WTC11 (cell line): ENCODE data around the gene NME5. TPM values are rescaled to one million over a fixed set of nuclear protein-coding genes. Genes with fewer than 3 reads are reported as not detected.
"Not testable (repeated sequence)": the region's sequence is repeated elsewhere in the genome, so short reads cannot be mapped to it uniquely, and the experiment has no call there.

ENCODE experiments used
- ATAC-seq: fragments of 200-7000 bp; cut with Tn5 transposase; 2 replicates; pipeline ENCODE4 v1.10.0; 2021; ENCODE audit warnings: mild to moderate bottlenecking, moderate library complexity
- CTCF ChIA-PET: fragments of 300-600 bp; sonication (Branson Sonifier 250); formaldehyde crosslinking; loops from one replicate; lab custom pipeline; 2021; ENCODE audit warnings: antibody characterized with exemption; lab: Charles Lee
- POLR2A ChIA-PET: fragments of 350-600 bp; sonication (Branson Sonifier 250); formaldehyde crosslinking; loops from one replicate; lab custom pipeline; 2021; ENCODE audit warnings: antibody characterized with exemption; lab: Charles Lee
- DNase-seq: peaks from one replicate; pipeline ENCODE4 v3.0.0; 2021; ENCODE audit warnings: low spot score
- H3K27ac Mint-ChIP-seq: 2 replicates; pipeline ENCODE4 v1.8.0; 2021; ENCODE audit warnings: mixed read lengths
- H3K27me3 Mint-ChIP-seq: 2 replicates; pipeline ENCODE4 v1.8.0; 2021; ENCODE audit warnings: low read depth, mild to moderate bottlenecking, moderate library complexity, mixed read lengths
- H3K36me3 Mint-ChIP-seq: 2 replicates; pipeline ENCODE4 v1.8.0; 2021; ENCODE audit warnings: mixed read lengths
- H3K4me1 Mint-ChIP-seq: 2 replicates; pipeline ENCODE4 v1.8.0; 2022; ENCODE audit warnings: mixed read lengths
- H3K4me3 Mint-ChIP-seq: 2 replicates; pipeline ENCODE4 v1.8.0; 2021; ENCODE audit warnings: mild to moderate bottlenecking, moderate library complexity, mixed read lengths
- H3K9me3 Mint-ChIP-seq: 2 replicates; pipeline ENCODE4 v1.8.0; 2021; ENCODE audit warnings: mixed read lengths
- FOXP4 ChIP-seq: sonication (generic); formaldehyde crosslinking; IDR thresholded peaks from 2 replicates; pipeline ENCODE4 v1.8.0; 2022; ENCODE audit warnings: mild to moderate bottlenecking, missing genetic modification reagents
- SMAD3 ChIP-seq: sonication (generic); formaldehyde crosslinking; IDR thresholded peaks from 2 replicates; pipeline ENCODE4 v1.8.0; 2022; ENCODE audit warnings: missing genetic modification reagents, mild to moderate bottlenecking, borderline replicate concordance
- TEAD1 ChIP-seq: sonication (generic); formaldehyde crosslinking; IDR thresholded peaks from 2 replicates; pipeline ENCODE4 v1.8.0; 2022; ENCODE audit warnings: mild to moderate bottlenecking, missing genetic modification reagents
- ZNF232 ChIP-seq: sonication (generic); formaldehyde crosslinking; IDR thresholded peaks from 2 replicates; pipeline ENCODE4 v1.8.0; 2022; ENCODE audit warnings: mild to moderate bottlenecking, missing genetic modification reagents
- ZNF396 ChIP-seq: fragments of 250-450 bp; sonication (Bioruptor Pico); IDR thresholded peaks from 2 replicates; pipeline ENCODE4 v1.8.0; 2021; ENCODE audit warnings: mild to moderate bottlenecking, moderate library complexity, borderline replicate concordance
- total RNA-seq: library from RNA; stranded (reverse); gene quantifications from 3 replicates; pipeline ENCODE4 v1.2.3, GENCODE V29; 2021
- TF ChIP-seq, protein P1 (sequence below): fragments of 200-600 bp; IDR thresholded peaks from 2 replicates; pipeline ENCODE4 v1.8.0; 2022; ENCODE audit warnings: antibody characterized with exemption
- TF ChIP-seq, protein P2 (sequence below): sonication (generic); formaldehyde crosslinking; IDR thresholded peaks from 2 replicates; pipeline ENCODE4 v1.8.1; 2023; ENCODE audit warnings: mild to moderate bottlenecking, missing genetic modification reagents, moderate library complexity
- TF ChIP-seq, protein P3 (sequence below): sonication (generic); formaldehyde crosslinking; conservative IDR thresholded peaks from 2 replicates; pipeline ENCODE4 v1.8.1; 2022; ENCODE audit warnings: mild to moderate bottlenecking, missing genetic modification reagents
- TF ChIP-seq, protein P4 (sequence below): sonication (generic); formaldehyde crosslinking; IDR thresholded peaks from 2 replicates; pipeline ENCODE4 v1.8.1; 2022; ENCODE audit warnings: low read depth, mild to moderate bottlenecking, moderate library complexity, missing genetic modification reagents, borderline replicate concordance
- TF ChIP-seq, protein P5 (sequence below): fragments of 250-450 bp; sonication (Bioruptor Pico); IDR thresholded peaks from 2 replicates; pipeline ENCODE4 v1.9.0; 2021; ENCODE audit warnings: mild to moderate bottlenecking, borderline replicate concordance

Gene NME5
- total RNA-seq, 1 experiment from 2014 or later = 0.74 TPM

DNA sequence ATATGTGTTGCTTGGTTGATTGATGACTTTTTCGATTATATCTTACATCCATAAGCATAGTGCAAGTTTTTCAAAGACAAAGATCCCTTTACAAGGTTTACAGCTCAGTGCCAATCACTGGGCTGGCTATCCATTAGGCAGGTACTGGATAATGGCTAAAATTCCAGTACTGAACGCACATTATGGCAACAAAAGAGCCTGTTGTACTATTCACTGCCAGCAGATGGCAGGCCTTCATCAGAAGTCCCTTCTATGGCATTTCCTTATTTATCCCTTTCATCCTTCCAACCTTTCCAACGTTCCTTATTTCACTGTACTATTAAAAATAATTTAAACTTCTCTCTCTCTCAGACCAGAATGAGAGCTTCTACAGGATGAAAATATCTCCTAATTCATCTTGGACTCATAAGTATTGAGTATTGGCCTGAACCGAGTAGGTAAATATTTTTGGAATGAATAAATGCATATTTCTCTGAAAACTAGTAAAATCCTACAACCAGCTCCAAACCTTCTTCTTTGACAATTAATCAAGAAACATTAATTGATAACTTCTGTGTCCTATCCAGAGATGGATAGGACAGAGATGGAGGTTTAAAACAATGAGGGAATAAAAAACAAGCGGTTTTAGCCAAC lies 62.0 kb downstream of the NME5 start:
- Mint-ChIP-seq H3K27me3 (peaks cover 14% of the 10 kb centered on the region), H3K4me3 (no peak overlapping the region), H3K4me1 (peaks cover 20% of the 10 kb centered on the region), H3K9me3 (no peaks in the 10 kb centered on the region), H3K27ac (no peak overlapping the region), H3K36me3 (no peaks in the 10 kb centered on the region)
- DNase-seq (peak; percentile 74), ATAC-seq (peak; percentile 68)
- CTCF ChIA-PET = interaction anchor here (0.6 to 3.9 kb wide), 13 partner anchors 12 to 448 kb away, joined by 3 to 83 read pairs (median 4); partner anchors contain the start of gene NME5
- TF ChIP-seq FOXP4 = no peak
- TF ChIP-seq, protein P1, sequence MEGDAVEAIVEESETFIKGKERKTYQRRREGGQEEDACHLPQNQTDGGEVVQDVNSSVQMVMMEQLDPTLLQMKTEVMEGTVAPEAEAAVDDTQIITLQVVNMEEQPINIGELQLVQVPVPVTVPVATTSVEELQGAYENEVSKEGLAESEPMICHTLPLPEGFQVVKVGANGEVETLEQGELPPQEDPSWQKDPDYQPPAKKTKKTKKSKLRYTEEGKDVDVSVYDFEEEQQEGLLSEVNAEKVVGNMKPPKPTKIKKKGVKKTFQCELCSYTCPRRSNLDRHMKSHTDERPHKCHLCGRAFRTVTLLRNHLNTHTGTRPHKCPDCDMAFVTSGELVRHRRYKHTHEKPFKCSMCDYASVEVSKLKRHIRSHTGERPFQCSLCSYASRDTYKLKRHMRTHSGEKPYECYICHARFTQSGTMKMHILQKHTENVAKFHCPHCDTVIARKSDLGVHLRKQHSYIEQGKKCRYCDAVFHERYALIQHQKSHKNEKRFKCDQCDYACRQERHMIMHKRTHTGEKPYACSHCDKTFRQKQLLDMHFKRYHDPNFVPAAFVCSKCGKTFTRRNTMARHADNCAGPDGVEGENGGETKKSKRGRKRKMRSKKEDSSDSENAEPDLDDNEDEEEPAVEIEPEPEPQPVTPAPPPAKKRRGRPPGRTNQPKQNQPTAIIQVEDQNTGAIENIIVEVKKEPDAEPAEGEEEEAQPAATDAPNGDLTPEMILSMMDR = peak; percentile 69
- no peak for TF ChIP-seq TEAD1 (CRISPR knock-in tag)
- TF ChIP-seq ZNF232 (CRISPR knock-in tag) = no peak
- no peak for TF ChIP-seq SMAD3 (CRISPR knock-in tag)
- POLR2A ChIA-PET = no interaction called here

- DNase-seq, H3K27me3 Mint-ChIP-seq, POLR2A ChIA-PET, H3K36me3 Mint-ChIP-seq, H3K9me3 Mint-ChIP-seq, ATAC-seq, H3K4me3 Mint-ChIP-seq, H3K4me1 Mint-ChIP-seq, H3K27ac Mint-ChIP-seq: not testable (repeated sequence)
- CTCF ChIA-PET = interaction anchor here (1.2 to 3.2 kb wide), 4 partner anchors 8 to 34 kb away, joined by 4 to 45 read pairs (median 10); partner anchors contain the start of gene WNT8A
Observed at GRCh38 chr5:138070026-138070425, 69.2 kb downstream of the NME5 start.

- DNase-seq (peak; percentile 82), ATAC-seq (peak; percentile 84)
- Mint-ChIP-seq H3K36me3 (peaks cover 7% of the 10 kb centered on the region), H3K4me3 (no peak overlapping the region), H3K9me3 (peaks cover 6% of the 10 kb centered on the region), H3K27me3 (peaks cover 4% of the 10 kb centered on the region; the same call in 1 of the 2 replicates), H3K4me1 (peaks cover 2% of the 10 kb centered on the region; the same call in 1 of the 2 replicates), H3K27ac (no peak overlapping the region)
- no peak for TF ChIP-seq ZNF396
- TF ChIP-seq, protein P1 = peak; percentile 62
- CTCF ChIA-PET = interaction anchor here (0.6 to 3.2 kb wide), 17 partner anchors 9 to 290 kb away, joined by 3 to 45 read pairs (median 4); partner anchors contain the start of gene WNT8A
- POLR2A ChIA-PET = no interaction called here
Observed at GRCh38 chr5:138068742-138069600, 70.3 kb downstream of the NME5 start.

GRCh38 chr5:138067945-138068344 lies 71.3 kb downstream of the NME5 start:
- H3K4me3 Mint-ChIP-seq = no peak overlapping the region
- peaks cover 7% of the 10 kb centered on the region for H3K36me3 Mint-ChIP-seq
- peaks cover 2% of the 10 kb centered on the region; the same call in 1 of the 2 replicates for H3K4me1 Mint-ChIP-seq
- POLR2A ChIA-PET = interaction anchor here (0.7 kb wide), 1 partner anchor 46 kb away, joined by 6 read pairs; no protein-coding TSS in a partner anchor
- H3K27ac Mint-ChIP-seq = no peak overlapping the region
- H3K27me3 Mint-ChIP-seq = peaks cover 4% of the 10 kb centered on the region; the same call in 1 of the 2 replicates
- peaks cover 6% of the 10 kb centered on the region for H3K9me3 Mint-ChIP-seq
- CTCF ChIA-PET = interaction anchor here (0.8 to 3.2 kb wide), 12 partner anchors 10 to 438 kb away, joined by 3 to 45 read pairs (median 4); no protein-coding TSS in a partner anchor
- no peak for ATAC-seq
- DNase-seq = no peak
- TF ChIP-seq, protein P2, sequence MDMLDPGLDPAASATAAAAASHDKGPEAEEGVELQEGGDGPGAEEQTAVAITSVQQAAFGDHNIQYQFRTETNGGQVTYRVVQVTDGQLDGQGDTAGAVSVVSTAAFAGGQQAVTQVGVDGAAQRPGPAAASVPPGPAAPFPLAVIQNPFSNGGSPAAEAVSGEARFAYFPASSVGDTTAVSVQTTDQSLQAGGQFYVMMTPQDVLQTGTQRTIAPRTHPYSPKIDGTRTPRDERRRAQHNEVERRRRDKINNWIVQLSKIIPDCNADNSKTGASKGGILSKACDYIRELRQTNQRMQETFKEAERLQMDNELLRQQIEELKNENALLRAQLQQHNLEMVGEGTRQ (CRISPR knock-in tag) = no peak
- TF ChIP-seq, protein P3, sequence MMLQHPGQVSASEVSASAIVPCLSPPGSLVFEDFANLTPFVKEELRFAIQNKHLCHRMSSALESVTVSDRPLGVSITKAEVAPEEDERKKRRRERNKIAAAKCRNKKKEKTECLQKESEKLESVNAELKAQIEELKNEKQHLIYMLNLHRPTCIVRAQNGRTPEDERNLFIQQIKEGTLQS (CRISPR knock-in tag) = no peak
- TF ChIP-seq, protein P4, sequence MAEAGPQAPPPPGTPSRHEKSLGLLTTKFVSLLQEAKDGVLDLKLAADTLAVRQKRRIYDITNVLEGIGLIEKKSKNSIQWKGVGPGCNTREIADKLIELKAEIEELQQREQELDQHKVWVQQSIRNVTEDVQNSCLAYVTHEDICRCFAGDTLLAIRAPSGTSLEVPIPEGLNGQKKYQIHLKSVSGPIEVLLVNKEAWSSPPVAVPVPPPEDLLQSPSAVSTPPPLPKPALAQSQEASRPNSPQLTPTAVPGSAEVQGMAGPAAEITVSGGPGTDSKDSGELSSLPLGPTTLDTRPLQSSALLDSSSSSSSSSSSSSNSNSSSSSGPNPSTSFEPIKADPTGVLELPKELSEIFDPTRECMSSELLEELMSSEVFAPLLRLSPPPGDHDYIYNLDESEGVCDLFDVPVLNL (CRISPR knock-in tag) = no peak
- TF ChIP-seq, protein P5, sequence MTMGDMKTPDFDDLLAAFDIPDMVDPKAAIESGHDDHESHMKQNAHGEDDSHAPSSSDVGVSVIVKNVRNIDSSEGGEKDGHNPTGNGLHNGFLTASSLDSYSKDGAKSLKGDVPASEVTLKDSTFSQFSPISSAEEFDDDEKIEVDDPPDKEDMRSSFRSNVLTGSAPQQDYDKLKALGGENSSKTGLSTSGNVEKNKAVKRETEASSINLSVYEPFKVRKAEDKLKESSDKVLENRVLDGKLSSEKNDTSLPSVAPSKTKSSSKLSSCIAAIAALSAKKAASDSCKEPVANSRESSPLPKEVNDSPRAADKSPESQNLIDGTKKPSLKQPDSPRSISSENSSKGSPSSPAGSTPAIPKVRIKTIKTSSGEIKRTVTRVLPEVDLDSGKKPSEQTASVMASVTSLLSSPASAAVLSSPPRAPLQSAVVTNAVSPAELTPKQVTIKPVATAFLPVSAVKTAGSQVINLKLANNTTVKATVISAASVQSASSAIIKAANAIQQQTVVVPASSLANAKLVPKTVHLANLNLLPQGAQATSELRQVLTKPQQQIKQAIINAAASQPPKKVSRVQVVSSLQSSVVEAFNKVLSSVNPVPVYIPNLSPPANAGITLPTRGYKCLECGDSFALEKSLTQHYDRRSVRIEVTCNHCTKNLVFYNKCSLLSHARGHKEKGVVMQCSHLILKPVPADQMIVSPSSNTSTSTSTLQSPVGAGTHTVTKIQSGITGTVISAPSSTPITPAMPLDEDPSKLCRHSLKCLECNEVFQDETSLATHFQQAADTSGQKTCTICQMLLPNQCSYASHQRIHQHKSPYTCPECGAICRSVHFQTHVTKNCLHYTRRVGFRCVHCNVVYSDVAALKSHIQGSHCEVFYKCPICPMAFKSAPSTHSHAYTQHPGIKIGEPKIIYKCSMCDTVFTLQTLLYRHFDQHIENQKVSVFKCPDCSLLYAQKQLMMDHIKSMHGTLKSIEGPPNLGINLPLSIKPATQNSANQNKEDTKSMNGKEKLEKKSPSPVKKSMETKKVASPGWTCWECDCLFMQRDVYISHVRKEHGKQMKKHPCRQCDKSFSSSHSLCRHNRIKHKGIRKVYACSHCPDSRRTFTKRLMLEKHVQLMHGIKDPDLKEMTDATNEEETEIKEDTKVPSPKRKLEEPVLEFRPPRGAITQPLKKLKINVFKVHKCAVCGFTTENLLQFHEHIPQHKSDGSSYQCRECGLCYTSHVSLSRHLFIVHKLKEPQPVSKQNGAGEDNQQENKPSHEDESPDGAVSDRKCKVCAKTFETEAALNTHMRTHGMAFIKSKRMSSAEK (CRISPR knock-in tag) = no peak
